ENCODE measurements around the gene ZNF444. TPM values are rescaled to one million over a fixed set of nuclear protein-coding genes. Genes with fewer than 3 reads are reported as not detected.

Gene ZNF444
- total and polyA plus RNA-seq, 2 donors (not counting 3 experiments of a cell fraction or from before 2014, with no cell fraction given): 37.2 to 41.7 TPM

DNA sequence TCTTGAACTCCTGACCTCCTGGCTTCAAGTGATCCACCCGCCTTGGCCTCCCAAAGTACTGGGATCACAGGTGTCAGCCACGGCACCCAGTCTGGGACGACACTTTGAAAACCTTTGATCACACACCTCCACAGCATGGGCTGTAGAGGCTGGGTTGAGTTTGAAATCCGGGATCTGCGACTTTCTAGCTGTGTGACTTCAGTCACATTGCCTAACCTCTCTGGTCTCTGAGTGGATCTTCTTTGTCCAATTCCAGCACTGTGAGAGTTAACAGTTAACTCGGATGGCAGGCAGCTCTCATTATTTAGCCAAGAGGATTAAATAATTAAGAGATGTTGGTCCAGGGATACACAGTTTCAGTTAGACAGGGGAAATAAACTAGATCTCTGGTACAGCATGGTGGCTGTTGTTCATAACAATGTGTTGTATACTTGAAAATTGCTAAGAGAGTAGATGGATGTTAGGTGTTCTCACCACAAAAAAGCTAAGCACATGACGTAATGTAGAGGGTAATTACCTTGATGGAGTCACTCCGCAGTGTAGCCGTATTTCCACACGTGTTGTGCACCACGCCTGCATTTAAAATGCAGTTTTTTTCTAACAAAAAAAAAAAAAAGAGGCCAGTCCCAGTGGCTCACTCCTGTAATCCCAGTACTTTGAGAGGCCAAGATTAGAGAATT is 36.6 kb downstream of the ZNF444 start:
- CTCF ChIA-PET: interaction anchor here (0.6 to 13.9 kb wide), 5 partner anchors 75 to 156 kb away, joined by 3 to 328 read pairs (median 4); no protein-coding TSS in a partner anchor

More for the DNA sequence above, 36.6 kb downstream of the ZNF444 start:
- DNase-seq (ENCODE audit: low read depth, low spot score) (no peak), FAIRE-seq (no peak)
- Histone ChIP-seq H3K27ac (ENCODE audit: insufficient read depth, low read depth, low read length) (no peak overlapping the region), H3K27me3 (ENCODE audit: control insufficient read depth in 2 of 2, insufficient read depth in 2 of 2, low read length in 2 of 2) (peaks cover 0 to 2% of the 10 kb centered on the region in 2 experiments), H4K20me1 (replicated peaks; ENCODE audit: control insufficient read depth, extremely low read depth, insufficient read depth, low read length) (no peaks in the 10 kb centered on the region), H3K9me3 (replicated peaks; ENCODE audit: control insufficient read depth, insufficient read depth, low read length) (no peaks in the 10 kb centered on the region), H3K4me3 (replicated peaks in 1 of 3; ENCODE audit: insufficient read depth in 1 of 3, low read depth in 1 of 3, low read length in 3 of 3) (no peak overlapping the region), H3K9me1 (replicated peaks; ENCODE audit: control insufficient read depth, extremely low read depth, insufficient read depth, low read length) (no peaks in the 10 kb centered on the region), H2AFZ (ENCODE audit: low read depth, low read length) (no peak overlapping the region), H3K4me1 (ENCODE audit: control insufficient read depth, extremely low read depth, insufficient read depth, low read length) (no peaks in the 10 kb centered on the region), H3K4me2 (ENCODE audit: insufficient read depth, low read length) (no peak overlapping the region), H3K36me3 (ENCODE audit: control insufficient read depth in 2 of 2, extremely low read depth in 1 of 2, insufficient read depth in 2 of 2, low read length in 2 of 2) (no peaks in the 10 kb centered on the region), H3K9ac (replicated peaks; ENCODE audit: extremely low read depth, insufficient read depth, low read length) (no peak overlapping the region), H3K79me2 (ENCODE audit: control insufficient read depth, insufficient read depth, low read length) (no peaks in the 10 kb centered on the region)
- POLR2A ChIA-PET: no interaction called here
- BruUV-seq (replicated peaks): no TSS peak
- TF ChIP-seq POLR2A (IDR thresholded peaks at IDR 0.05; ENCODE audit: low read depth, low read length) (no peak), CTCF (IDR thresholded peaks at IDR 0.05; ENCODE audit: extremely low read depth in 1 of 2, insufficient read depth in 1 of 2, low read depth in 1 of 2, low read length in 2 of 2) (no peak), MAX (IDR thresholded peaks at IDR 0.05; ENCODE audit: insufficient read depth, insufficient read length) (no peak), POLR2AphosphoS5 (IDR thresholded peaks at IDR 0.05; ENCODE audit: insufficient read depth, low read depth, low read length) (no peak), MYC (IDR thresholded peaks at IDR 0.05; ENCODE audit: low read depth, low read length) (no peak), GATA2 (IDR thresholded peaks at IDR 0.05; ENCODE audit: insufficient read depth, insufficient read length, low read depth, low read length) (no peak), FOS (IDR thresholded peaks at IDR 0.05; ENCODE audit: borderline replicate concordance, insufficient read depth, low read length) (no peak), EZH2 (IDR thresholded peaks at IDR 0.05; ENCODE audit: borderline replicate concordance, low read depth, low read length, severe bottlenecking) (no peak), JUN (IDR thresholded peaks at IDR 0.05; ENCODE audit: borderline replicate concordance, insufficient read depth, insufficient read length, low read depth) (no peak)
- dilution Hi-C loops (cut with MboI; ENCODE audit: extremely low pct_ligation_motif_present, low sequenced_read_pairs) (no loop called here), intact Hi-C loops (cut with micrococcal nuclease) (no loop called here)

Measured in endothelial cell of umbilical vein (primary cell).